ENCODE measurements around the gene SENP3.

SENP3 gene

GRCh38 chr17:7579834-7580603, 18.3 kb downstream of the SENP3 start:
- peaks cover 21% of the 10 kb centered on the region for H3K36me3 Mint-ChIP-seq

GRCh38 chr17:7580604-7581575, 19.2 kb downstream of the SENP3 start:
- Mint-ChIP-seq H3K4me1 (ENCODE audit: low read depth) (peaks cover 78% of the 10 kb centered on the region), H3K36me3 (peaks cover 20% of the 10 kb centered on the region), H3K27ac (peak overlapping the region; percentile 76), H3K4me3 (peak overlapping the region; percentile 58), H3K9me3 (ENCODE audit: low read depth) (no peaks in the 10 kb centered on the region), H3K27me3 (no peaks in the 10 kb centered on the region)

More at GRCh38 chr17:7579834-7580603, 18.3 kb downstream of the SENP3 start:
- Mint-ChIP-seq H3K27me3 (no peaks in the 10 kb centered on the region), H3K4me1 (ENCODE audit: low read depth) (peaks cover 83% of the 10 kb centered on the region), H3K27ac (peak overlapping the region; percentile 93), H3K9me3 (ENCODE audit: low read depth) (no peaks in the 10 kb centered on the region), H3K4me3 (peak overlapping the region; percentile 77)

GRCh38 chr17:7582396-7583252, 20.9 kb downstream of the SENP3 start:
- peaks cover 10% of the 10 kb centered on the region for H3K36me3 Mint-ChIP-seq
- peaks cover 63% of the 10 kb centered on the region for H3K4me1 Mint-ChIP-seq (ENCODE audit: low read depth)
- H3K9me3 Mint-ChIP-seq (ENCODE audit: low read depth) = no peaks in the 10 kb centered on the region
- peak overlapping the region; percentile 100 for H3K27ac Mint-ChIP-seq
- peak overlapping the region; percentile 70 for H3K4me3 Mint-ChIP-seq
- no peaks in the 10 kb centered on the region for H3K27me3 Mint-ChIP-seq

GRCh38 chr17:7583253-7584109, 21.8 kb downstream of the SENP3 start, which contains the start of gene MPDU1:
Gene MPDU1, plus strand, starts transcription at chr17:7583852. Its CDS starts 11 bp downstream, at chr17:7583863.
- Mint-ChIP-seq H3K9me3 (ENCODE audit: low read depth) (no peaks in the 10 kb centered on the region), H3K4me3 (peak within 1 kb of the TSS; percentile 100), H3K27ac (peak within 1 kb of the TSS; percentile 100), H3K36me3 (peaks cover 6% of the 10 kb centered on the region), H3K4me1 (ENCODE audit: low read depth) (peaks cover 54% of the 10 kb centered on the region), H3K27me3 (no peaks in the 10 kb centered on the region)

- H3K4me3 Mint-ChIP-seq = peak overlapping the region; percentile 42
Observed at GRCh38 chr17:7586673-7587419, 25.1 kb downstream of the SENP3 start.

GRCh38 chr17:7587420-7588151, 25.9 kb downstream of the SENP3 start:
- Mint-ChIP-seq H3K4me1 (ENCODE audit: low read depth) (peaks cover 19% of the 10 kb centered on the region), H3K36me3 (peaks cover 2% of the 10 kb centered on the region), H3K4me3 (peak overlapping the region; percentile 42), H3K27ac (no peak overlapping the region), H3K27me3 (no peaks in the 10 kb centered on the region), H3K9me3 (ENCODE audit: low read depth) (no peaks in the 10 kb centered on the region)

More at GRCh38 chr17:7586673-7587419, 25.1 kb downstream of the SENP3 start:
- no peaks in the 10 kb centered on the region for H3K27me3 Mint-ChIP-seq
- peaks cover 26% of the 10 kb centered on the region for H3K4me1 Mint-ChIP-seq (ENCODE audit: low read depth)
- peaks cover 2% of the 10 kb centered on the region for H3K36me3 Mint-ChIP-seq
- no peak overlapping the region for H3K27ac Mint-ChIP-seq
- H3K9me3 Mint-ChIP-seq (ENCODE audit: low read depth) = no peaks in the 10 kb centered on the region

- Mint-ChIP-seq H3K27ac (no peak overlapping the region), H3K9me3 (ENCODE audit: low read depth) (no peaks in the 10 kb centered on the region), H3K27me3 (no peaks in the 10 kb centered on the region), H3K36me3 (peaks cover 6% of the 10 kb centered on the region), H3K4me1 (ENCODE audit: low read depth) (peaks cover 14% of the 10 kb centered on the region), H3K4me3 (no peak overlapping the region)
Observed at GRCh38 chr17:7588553-7589203, 27.0 kb downstream of the SENP3 start.

- no peaks in the 10 kb centered on the region for H3K9me3 Mint-ChIP-seq (ENCODE audit: low read depth)
- peaks cover 10% of the 10 kb centered on the region for H3K36me3 Mint-ChIP-seq
- no peaks in the 10 kb centered on the region for H3K27me3 Mint-ChIP-seq
- H3K27ac Mint-ChIP-seq = no peak overlapping the region
- H3K4me3 Mint-ChIP-seq = no peak overlapping the region
- peaks cover 10% of the 10 kb centered on the region for H3K4me1 Mint-ChIP-seq (ENCODE audit: low read depth)
Observed at GRCh38 chr17:7589204-7589868, 27.6 kb downstream of the SENP3 start.

- H3K9me3 Mint-ChIP-seq (ENCODE audit: low read depth) = no peaks in the 10 kb centered on the region
- H3K36me3 Mint-ChIP-seq = peaks cover 9% of the 10 kb centered on the region
- H3K4me1 Mint-ChIP-seq (ENCODE audit: low read depth) = peaks cover 5% of the 10 kb centered on the region
- no peaks in the 10 kb centered on the region for H3K27me3 Mint-ChIP-seq
- H3K4me3 Mint-ChIP-seq = no peak within 1 kb of the TSS
- no peak within 1 kb of the TSS for H3K27ac Mint-ChIP-seq
Observed at GRCh38 chr17:7589891-7590691, 28.4 kb downstream of the SENP3 start, which contains the start of gene SOX15. Gene SOX15, minus strand, starts transcription at chr17:7590094. Its CDS starts 418 bp downstream, at chr17:7589676.

- Mint-ChIP-seq H3K36me3 (peaks cover 9% of the 10 kb centered on the region), H3K4me3 (no peak overlapping the region), H3K27me3 (no peaks in the 10 kb centered on the region), H3K9me3 (ENCODE audit: low read depth) (no peaks in the 10 kb centered on the region), H3K27ac (no peak overlapping the region), H3K4me1 (ENCODE audit: low read depth) (peaks cover 3% of the 10 kb centered on the region)
Observed at GRCh38 chr17:7590743-7591142, 29.0 kb downstream of the SENP3 start.

- Mint-ChIP-seq H3K4me3 (no peak overlapping the region), H3K36me3 (peaks cover 9% of the 10 kb centered on the region), H3K9me3 (ENCODE audit: low read depth) (no peaks in the 10 kb centered on the region), H3K4me1 (ENCODE audit: low read depth) (peaks cover 2% of the 10 kb centered on the region), H3K27ac (no peak overlapping the region), H3K27me3 (no peaks in the 10 kb centered on the region)
Observed at GRCh38 chr17:7591596-7591995, 29.9 kb downstream of the SENP3 start.

All from activated naive CD8-positive, alpha-beta T cell (primary cell).